Measurements from ENCODE around the gene GHRL.

GRCh38 chr3:10319804-10320203 lies 27.1 kb upstream of the GHRL start:
- TF ChIP-seq CTCF (IDR thresholded peaks at IDR 0.05; ENCODE audit: insufficient read depth, low read length, poor library complexity, severe bottlenecking) (no peak), EZH2phosphoT487 (conservative IDR thresholded peaks at IDR 0.05; ENCODE audit: low read length) (no peak)
